Small intestine (tissue), 7 donors: ENCODE measurements around the gene CPXM2. TPM values are rescaled to one million over a fixed set of nuclear protein-coding genes. Genes with fewer than 3 reads are reported as not detected.

ENCODE experiments used
- DNase-seq, 2 donors: peaks; one replicate each; pipeline versions ENCODE4 v3.0.0 to v3.0.0-alpha.2; 2013
- FAIRE-seq: peaks from 2 replicates; lab custom pipeline; 2012; peaks lifted over from hg19 to GRCh38; lab: Jason Lieb, UNC
- H3K27ac ChIP-seq, 3 donors: one replicate each; pipeline ENCODE4 v1.5.1; 2013; ENCODE audit warnings: low read length in 2 of 3, mild to moderate bottlenecking in 2 of 3, control low read depth in 1 of 3, inconsistent platforms in 1 of 3, low read depth in 1 of 3, moderate library complexity in 1 of 3
- H3K27me3 ChIP-seq, 3 donors: one replicate each; pipeline ENCODE4 v1.6.1; 2013; ENCODE audit warnings: low read length in 3 of 3, inconsistent platforms in 1 of 3; ENCODE audit not compliant: control insufficient read depth in 3 of 3, insufficient read depth in 3 of 3
- H3K36me3 ChIP-seq, 3 donors: one replicate each; pipeline ENCODE4 v1.6.1; 2013; ENCODE audit warnings: low read length in 3 of 3, inconsistent platforms in 1 of 3, low read depth in 1 of 3, mild to moderate bottlenecking in 1 of 3, moderate library complexity in 1 of 3; ENCODE audit not compliant: control insufficient read depth in 3 of 3, insufficient read depth in 2 of 3
- H3K4me1 ChIP-seq, 3 donors: one replicate each; pipeline ENCODE4 v1.6.1; 2013; ENCODE audit warnings: low read length in 2 of 3, inconsistent platforms in 1 of 3, low read depth in 1 of 3, mild to moderate bottlenecking in 1 of 3, moderate library complexity in 1 of 3; ENCODE audit not compliant: control insufficient read depth in 3 of 3, insufficient read depth in 2 of 3
- H3K4me3 ChIP-seq, 3 donors: one replicate each; pipeline ENCODE4 v1.5.1; 2013; ENCODE audit warnings: low read length in 3 of 3, control low read depth in 1 of 3, inconsistent platforms in 1 of 3, low read depth in 1 of 3, mild to moderate bottlenecking in 1 of 3, moderate library complexity in 1 of 3
- H3K9me3 ChIP-seq, 2 donors: one replicate each; pipeline ENCODE4 v1.6.1; 2013; ENCODE audit warnings: low read depth in 1 of 2, low read length in 1 of 2; ENCODE audit not compliant: control insufficient read depth in 2 of 2, insufficient read depth in 1 of 2
- WGBS, 3 donors: extraction: QIAGEN DNeasy Blood & Tissue Kit; methylation state at CpG; one replicate each; pipeline ENCODE4 v1.1.7; 2013; 5-methylcytosine and 5-hydroxymethylcytosine counted together
- polyA plus RNA-seq, 4 donors: library from polyadenylated mRNA; stranded (reverse) in 3 of 4; unstranded in 1 of 4; fragments of 200-250 nt in 3 of 4; fragments of 120-200 nt in 1 of 4; gene quantifications; one replicate each; pipeline versions ENCODE4 v1.2.1 to v1.2.3, GENCODE V29; 2013
- donor health status: healthy with polysubstance abuse.
- donor health status: control.
- donor health status: control.
- donor health status: Bipolar disorder and iron deficiency.
- donor health status: healthy.

CPXM2 gene
- polyA plus RNA-seq, 4 donors = 0.89 to 55.7 (median 3.6) TPM

DNA sequence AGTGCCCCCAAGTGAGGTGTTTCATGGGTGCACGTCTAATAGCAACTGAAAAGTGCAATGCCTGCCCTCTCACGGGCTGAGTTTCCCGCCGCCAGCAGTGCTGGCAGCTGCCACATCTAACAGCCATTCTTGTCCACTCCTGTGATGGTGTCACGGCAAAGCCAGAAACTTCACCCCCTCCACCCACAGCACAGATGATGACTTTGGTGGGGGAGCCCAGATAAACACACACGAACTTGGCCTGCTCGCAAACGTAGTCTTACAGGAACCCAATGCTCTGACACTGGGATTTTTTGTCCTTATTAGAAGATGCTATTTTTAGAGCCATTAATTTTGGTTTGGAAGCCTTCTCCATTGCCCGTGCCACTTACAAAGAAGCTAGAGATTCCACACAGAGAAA is 26.7 kb downstream of the CPXM2 start:
- Histone ChIP-seq H3K36me3 (peaks cover 0 to 37% (median 0%) of the 10 kb centered on the region in 3 donors), H3K4me3 (no peak overlapping the region), H3K9me3 (no peaks in the 10 kb centered on the region), H3K4me1 (peaks cover 0 to 36% (median 2%) of the 10 kb centered on the region in 3 donors), H3K27ac (peak overlapping the region in 1 of 3 donors; percentile 37), H3K27me3 (no peaks in the 10 kb centered on the region)
- 80 to 89% (median 88%) methylated on average over 9 of the region's 9 CpGs for WGBS, 3 donors
- DNase-seq (no peak), FAIRE-seq (no peak)

DNA sequence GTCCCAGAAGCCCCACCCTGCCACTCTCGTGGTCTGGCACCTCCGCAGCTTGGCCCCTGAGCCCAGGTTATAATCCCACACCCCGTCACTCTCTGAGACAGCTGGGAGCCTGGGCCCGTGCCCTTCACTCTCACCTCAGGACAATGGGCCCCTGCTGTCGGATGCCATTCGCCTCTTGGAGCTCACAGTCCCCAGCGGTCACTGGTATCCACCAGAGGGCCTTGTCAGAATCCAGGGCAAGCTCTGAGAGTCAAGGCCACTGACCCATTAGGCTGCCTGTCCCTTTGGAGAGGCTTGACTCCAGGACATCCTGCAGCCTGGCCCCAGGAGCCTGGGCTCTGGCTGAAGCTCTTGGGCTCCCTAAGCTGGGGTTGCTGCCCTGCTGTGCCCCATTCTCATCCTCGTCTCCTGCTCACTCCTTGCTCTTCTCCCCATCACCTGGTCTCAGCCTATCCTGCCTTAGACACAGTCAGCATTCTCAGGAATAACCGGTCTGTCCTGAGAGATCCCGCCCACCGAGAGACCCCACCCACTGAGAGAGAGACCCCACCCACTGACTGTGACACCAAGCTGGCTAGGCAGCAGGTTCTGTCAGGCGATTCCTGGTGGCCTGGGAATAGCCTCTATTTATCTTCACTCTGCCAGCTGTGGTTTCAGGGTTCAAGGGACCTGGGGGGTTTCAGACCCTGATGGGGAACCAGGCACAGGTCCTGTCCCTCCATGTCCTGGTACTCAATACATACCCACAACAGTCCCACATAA is 27.7 kb downstream of the CPXM2 start:
- no peak overlapping the region for H3K4me3 ChIP-seq
- H3K36me3 ChIP-seq = peaks cover 0 to 45% (median 0%) of the 10 kb centered on the region in 3 donors
- H3K27ac ChIP-seq = peak overlapping the region in 1 of 3 donors; percentile 37
- no peaks in the 10 kb centered on the region for H3K9me3 ChIP-seq
- H3K27me3 ChIP-seq = no peaks in the 10 kb centered on the region
- no peak for FAIRE-seq
- DNase-seq = no peak
- H3K4me1 ChIP-seq = peaks cover 0 to 38% (median 9%) of the 10 kb centered on the region in 3 donors
- WGBS, 3 donors = 71 to 82% (median 72%) methylated on average over 12 of the region's 12 CpGs

DNA sequence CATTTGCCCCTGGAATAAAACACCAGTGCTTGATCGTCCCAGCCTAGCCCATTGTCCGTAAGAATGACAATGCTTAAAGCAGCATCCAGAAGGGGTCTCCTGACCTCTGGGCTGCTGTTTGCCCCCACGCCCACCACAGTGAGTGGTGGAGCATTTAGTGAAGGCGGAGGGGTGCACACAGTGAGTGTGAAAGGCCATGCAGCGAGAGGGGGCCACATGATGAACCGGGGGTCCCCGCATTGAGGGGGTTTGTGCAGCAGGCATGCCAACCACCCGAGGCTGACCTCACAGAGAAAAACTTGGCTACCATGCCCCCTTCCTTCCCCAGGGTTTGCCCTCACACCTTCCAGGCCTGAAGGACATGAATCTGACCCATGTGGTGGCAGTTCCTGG is 28.4 kb downstream of the CPXM2 start:
- no peak overlapping the region for H3K4me3 ChIP-seq
- peaks cover 0 to 49% (median 0%) of the 10 kb centered on the region in 3 donors for H3K36me3 ChIP-seq
- WGBS, 3 donors = 77 to 92% (median 82%) methylated on average over 8 of the region's 8 CpGs
- H3K4me1 ChIP-seq = peaks cover 0 to 39% (median 11%) of the 10 kb centered on the region in 3 donors
- no peaks in the 10 kb centered on the region for H3K9me3 ChIP-seq
- no peak for FAIRE-seq
- DNase-seq = no peak
- no peaks in the 10 kb centered on the region for H3K27me3 ChIP-seq
- H3K27ac ChIP-seq = no peak overlapping the region

DNA sequence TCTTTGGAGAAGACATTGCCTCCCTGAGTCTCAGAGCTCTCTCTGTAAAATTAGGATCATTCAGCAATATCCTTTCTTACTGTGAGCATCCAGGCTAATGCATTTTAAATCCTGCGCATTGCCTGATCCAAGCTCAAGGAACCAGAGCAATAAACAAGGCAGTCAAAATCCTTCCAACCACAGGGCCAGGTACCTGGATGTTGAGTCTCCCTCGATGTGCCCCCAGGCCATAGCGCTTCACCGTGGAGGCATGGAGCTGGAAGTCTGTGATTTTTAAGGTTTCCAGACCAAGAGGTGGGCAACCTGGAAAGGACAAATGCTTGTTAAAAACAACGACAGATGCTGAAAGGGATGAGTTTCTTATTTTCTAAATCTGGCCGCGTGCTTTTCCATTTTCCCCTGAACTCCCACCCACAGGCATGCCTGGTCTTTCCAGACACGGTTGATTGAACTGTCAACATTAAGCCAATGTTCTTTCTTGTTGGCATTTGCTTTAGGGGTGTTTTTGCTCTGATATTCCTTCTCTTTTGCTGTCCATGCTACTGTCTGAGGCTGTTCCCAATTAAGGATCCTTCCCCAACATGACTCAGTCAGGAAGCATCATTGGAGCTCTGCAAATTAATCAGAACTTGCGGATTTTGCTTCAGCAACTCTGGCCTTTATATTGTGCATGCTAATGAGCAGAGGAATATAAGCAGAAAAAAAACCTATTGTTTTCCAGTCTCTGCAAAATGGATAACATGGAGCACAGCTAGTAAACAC is 29.0 kb downstream of the CPXM2 start:
- DNase-seq (no peak), FAIRE-seq (no peak)
- Histone ChIP-seq H3K9me3 (no peaks in the 10 kb centered on the region), H3K36me3 (peaks cover 0 to 52% (median 0%) of the 10 kb centered on the region in 3 donors), H3K4me1 (peaks cover 0 to 39% (median 11%) of the 10 kb centered on the region in 3 donors), H3K27ac (no peak overlapping the region), H3K27me3 (no peaks in the 10 kb centered on the region), H3K4me3 (no peak overlapping the region)
- 89 to 93% (median 91%) methylated on average over 9 of the region's 9 CpGs for WGBS, 3 donors

DNA sequence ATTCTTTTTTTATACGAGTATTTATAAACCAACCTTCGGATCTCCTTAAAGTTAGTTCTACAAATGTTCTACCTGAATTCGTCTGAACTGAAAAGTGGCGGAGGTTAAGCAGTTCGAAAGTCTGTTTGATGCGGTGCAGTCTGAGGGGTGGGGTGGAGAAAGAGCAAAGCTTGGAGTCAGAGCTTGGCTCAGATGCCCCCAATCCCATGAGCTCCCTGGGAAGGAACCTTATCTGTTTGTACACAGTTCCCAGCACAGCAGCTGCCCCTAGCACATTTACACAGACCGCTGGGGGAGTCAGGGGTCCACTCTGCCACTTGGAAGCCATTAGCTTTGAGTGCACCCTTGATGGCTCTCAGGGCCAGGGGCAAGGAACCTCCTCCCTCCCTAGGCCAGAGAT is 30.8 kb downstream of the CPXM2 start:
- no peak overlapping the region for H3K4me3 ChIP-seq
- H3K27ac ChIP-seq = no peak overlapping the region
- 87 to 90% (median 89%) methylated on average over 7 of the region's 7 CpGs for WGBS, 3 donors
- FAIRE-seq = no peak
- DNase-seq = no peak
- no peaks in the 10 kb centered on the region for H3K27me3 ChIP-seq
- H3K9me3 ChIP-seq = no peaks in the 10 kb centered on the region
- H3K4me1 ChIP-seq = peaks cover 0 to 25% (median 11%) of the 10 kb centered on the region in 3 donors
- H3K36me3 ChIP-seq = peaks cover 0 to 63% (median 0%) of the 10 kb centered on the region in 3 donors

DNA sequence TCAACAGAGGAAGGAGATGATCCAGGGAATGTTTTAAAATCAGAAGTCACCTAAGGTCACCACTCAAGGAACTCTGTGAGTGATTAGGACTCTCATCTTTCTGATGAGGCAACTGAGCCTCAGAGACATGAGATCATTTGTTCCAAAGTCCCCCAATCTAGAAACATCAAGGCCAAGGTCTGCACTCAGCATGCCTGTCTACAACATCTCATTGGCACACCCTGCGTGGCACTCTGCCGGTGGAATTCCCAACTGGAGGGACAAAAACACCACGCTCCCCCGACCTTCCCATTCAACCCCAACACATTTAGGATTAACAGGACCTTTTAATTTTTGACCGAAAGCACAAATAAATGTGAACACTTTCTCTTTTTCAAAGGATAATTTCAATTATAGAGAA is 31.4 kb downstream of the CPXM2 start:
- 55 to 74% (median 66%) methylated on average over 5 of the region's 5 CpGs for WGBS, 3 donors
- peak; percentile 47 to 91 for DNase-seq
- Histone ChIP-seq H3K27me3 (no peaks in the 10 kb centered on the region), H3K9me3 (no peaks in the 10 kb centered on the region), H3K4me1 (peaks cover 0 to 29% (median 11%) of the 10 kb centered on the region in 3 donors), H3K36me3 (peaks cover 0 to 65% (median 0%) of the 10 kb centered on the region in 3 donors), H3K4me3 (no peak overlapping the region), H3K27ac (no peak overlapping the region)
- no peak for FAIRE-seq

DNA sequence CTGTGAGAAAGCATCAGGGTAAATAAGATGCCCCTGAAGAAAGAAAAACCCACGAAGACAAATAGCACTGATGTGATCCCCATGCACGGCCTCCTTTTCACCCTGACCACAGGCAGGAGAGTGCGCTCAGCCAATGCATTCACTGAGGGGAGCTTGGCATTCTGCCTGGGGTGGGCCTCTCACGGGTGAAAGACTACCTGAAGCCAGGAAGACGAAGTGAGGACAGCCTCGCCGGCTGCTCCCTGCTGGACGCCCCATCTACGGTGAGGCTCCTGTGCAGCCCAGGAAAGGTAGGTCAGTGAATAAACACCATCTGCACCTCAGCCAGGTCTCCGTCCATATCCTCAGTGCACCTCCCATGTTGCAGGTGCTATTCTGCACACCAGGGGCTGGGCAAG is 32.0 kb downstream of the CPXM2 start:
- Histone ChIP-seq H3K36me3 (peaks cover 0 to 63% (median 0%) of the 10 kb centered on the region in 3 donors), H3K4me1 (peaks cover 0 to 32% (median 11%) of the 10 kb centered on the region in 3 donors), H3K4me3 (no peak overlapping the region), H3K27me3 (no peaks in the 10 kb centered on the region), H3K27ac (no peak overlapping the region), H3K9me3 (no peaks in the 10 kb centered on the region)
- DNase-seq = no peak
- WGBS, 3 donors = 80 to 89% (median 86%) methylated on average over 10 of the region's 10 CpGs
- no peak for FAIRE-seq

DNA sequence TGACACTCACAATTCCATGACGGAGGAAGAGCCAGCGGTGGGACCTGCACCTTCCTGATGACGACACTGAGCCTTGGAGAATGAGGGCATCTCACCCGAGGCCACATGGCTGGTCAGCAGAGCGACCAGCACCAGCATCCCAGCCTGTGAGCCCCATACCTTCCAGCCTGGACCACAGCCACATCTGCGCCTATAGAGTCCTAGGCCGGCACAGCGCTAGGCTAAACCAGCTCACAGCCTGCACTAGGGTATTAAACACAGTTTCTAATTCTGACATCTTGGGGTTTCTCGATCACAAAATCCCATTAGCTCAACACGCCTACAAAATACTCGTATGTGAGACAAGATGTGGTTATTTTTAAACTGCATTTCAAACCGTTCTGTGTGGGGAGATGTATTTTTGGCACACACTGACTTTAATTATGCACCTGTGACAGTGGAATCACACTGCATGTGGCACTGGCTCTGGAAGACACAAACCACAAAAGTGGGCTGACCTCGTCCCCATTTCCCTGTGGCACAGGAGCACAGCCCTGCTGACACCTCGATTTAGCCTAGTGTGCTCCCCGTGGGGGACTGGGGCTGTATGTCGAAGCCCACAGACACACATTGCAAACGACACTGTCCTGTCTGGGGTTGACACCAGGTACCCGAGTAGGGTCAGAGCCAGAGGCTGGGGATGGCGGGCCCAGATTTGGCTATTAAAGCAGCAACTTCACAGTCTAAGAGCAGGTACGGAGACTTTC is 32.5 kb downstream of the CPXM2 start:
- WGBS, 3 donors = 79 to 93% (median 84%) methylated on average over 20 of the region's 20 CpGs
- Histone ChIP-seq H3K27me3 (no peaks in the 10 kb centered on the region), H3K4me3 (no peak overlapping the region), H3K27ac (peak overlapping the region in 1 of 3 donors; percentile 64), H3K9me3 (no peaks in the 10 kb centered on the region), H3K36me3 (peaks cover 0 to 66% (median 0%) of the 10 kb centered on the region in 3 donors), H3K4me1 (peaks cover 0 to 35% (median 11%) of the 10 kb centered on the region in 3 donors)
- no peak for FAIRE-seq
- no peak for DNase-seq
